ENCODE measurements around the gene C20orf202.

C20orf202 gene

GRCh38 chr20:1202762-1203504 lies at the start of gene C20orf202:
Gene C20orf202 (plus strand): TSS chr20:1203454. CDS start chr20:1203586, 132 bp downstream.
- no peak for DNase-seq

DNA sequence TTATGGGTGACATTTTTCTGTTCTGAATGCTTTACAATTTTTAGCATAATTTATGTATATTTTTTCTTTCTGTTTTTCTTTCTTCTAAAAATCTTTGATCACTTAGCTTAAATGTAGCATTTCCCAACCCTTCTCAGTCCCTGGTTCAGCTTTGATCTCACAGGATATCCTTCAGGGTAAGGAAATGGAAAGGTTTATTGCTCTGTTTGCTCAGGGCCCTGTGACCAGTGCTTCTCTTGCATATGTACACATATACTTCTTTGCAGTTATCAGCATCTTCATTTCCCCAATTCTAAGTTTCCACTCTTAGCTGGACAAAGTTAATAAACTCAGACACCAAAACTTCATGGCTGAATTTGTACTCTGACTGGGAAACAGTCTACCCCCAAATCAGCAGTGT lies 49.0 kb upstream of the C20orf202 start:
- DNase-seq = no peak

DNA sequence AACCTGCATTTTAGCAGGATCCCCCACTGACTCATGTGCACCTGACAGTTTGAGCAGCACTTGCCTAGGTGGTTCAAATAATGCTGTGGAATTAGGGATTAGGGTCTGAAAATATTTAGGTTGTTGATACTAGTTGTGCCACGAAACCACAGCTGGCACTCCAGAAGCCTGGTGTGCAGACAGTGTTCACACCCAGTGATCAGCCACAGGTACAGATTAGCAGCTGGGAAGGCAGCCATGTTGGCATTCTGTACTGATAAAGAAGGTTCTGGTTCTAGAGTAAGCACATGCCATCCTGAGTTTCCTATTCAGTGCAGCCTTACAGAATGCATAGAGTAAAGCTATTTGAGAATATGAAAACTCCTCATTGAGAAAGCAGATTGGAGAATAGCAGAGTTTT lies 48.6 kb upstream of the C20orf202 start:
- DNase-seq = no peak

- no peak for DNase-seq
Observed at GRCh38 chr20:1155342-1155741, 47.9 kb upstream of the C20orf202 start.

GRCh38 chr20:1160496-1160895 lies 42.8 kb upstream of the C20orf202 start:
- DNase-seq = no peak

DNA sequence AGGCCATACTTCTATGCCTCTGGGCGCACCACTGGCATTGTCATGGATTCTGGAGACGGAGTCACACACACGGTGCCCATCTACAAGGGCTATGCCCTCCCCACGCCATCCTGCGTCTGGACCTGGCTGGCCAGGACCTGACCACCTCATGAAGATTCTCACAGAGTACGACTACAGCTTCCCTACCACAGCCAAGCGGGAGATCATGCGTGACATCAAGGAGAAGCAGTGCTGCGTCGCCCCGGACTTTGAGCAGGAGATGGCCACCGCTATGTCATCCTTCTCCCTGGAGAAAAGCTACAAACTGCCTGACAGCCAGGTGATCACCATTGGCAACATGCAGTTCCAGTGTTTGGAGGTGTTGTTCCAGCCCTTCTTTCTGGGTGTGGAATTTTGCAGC lies 42.3 kb upstream of the C20orf202 start:
- no peak for DNase-seq

- DNase-seq = no peak
Observed at GRCh38 chr20:1163105-1163504, 40.1 kb upstream of the C20orf202 start.

DNA sequence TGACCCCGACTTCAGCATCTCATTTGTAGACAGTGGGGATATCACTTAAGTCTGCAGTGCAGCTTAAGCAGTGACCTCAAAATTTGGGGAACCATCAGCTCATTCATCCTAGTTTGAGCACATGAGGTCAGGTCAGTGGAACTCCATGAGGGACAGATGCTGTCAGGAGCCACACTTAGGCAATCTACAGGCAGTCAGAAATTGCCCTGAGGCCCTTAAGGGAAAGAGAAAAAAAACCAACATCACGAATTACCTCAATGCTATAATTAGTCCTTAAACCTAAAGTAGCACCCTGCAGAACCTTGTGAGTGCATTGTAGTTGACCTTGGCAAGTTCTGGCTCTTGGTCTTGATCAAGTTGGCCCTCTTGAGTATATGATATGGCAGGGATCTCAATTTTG lies 39.6 kb upstream of the C20orf202 start:
- DNase-seq = no peak

DNA sequence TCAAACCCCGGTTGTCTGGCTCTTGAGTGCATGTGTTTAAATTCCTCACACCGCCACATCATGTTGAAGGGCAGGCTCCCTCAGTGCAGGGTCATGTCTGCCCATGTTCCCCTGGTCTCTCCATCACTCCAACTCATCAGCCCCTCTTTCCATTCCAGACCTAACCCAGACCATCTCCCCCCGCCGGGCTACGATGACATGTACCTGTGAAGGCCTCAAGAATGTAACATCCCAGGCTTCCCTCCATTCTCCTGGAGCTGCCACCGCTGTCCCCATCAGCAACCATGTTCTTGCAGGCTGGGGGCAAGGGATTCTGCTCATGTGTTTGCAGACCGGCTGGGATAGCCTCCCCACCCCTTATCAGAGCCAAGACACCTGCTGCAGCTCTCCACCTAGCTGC lies 38.4 kb upstream of the C20orf202 start:
- DNase-seq = no peak

- DNase-seq = no peak
Observed at GRCh38 chr20:1165521-1165920, 37.7 kb upstream of the C20orf202 start.

- DNase-seq = no peak
Observed at GRCh38 chr20:1165941-1166340, 37.3 kb upstream of the C20orf202 start.

DNA sequence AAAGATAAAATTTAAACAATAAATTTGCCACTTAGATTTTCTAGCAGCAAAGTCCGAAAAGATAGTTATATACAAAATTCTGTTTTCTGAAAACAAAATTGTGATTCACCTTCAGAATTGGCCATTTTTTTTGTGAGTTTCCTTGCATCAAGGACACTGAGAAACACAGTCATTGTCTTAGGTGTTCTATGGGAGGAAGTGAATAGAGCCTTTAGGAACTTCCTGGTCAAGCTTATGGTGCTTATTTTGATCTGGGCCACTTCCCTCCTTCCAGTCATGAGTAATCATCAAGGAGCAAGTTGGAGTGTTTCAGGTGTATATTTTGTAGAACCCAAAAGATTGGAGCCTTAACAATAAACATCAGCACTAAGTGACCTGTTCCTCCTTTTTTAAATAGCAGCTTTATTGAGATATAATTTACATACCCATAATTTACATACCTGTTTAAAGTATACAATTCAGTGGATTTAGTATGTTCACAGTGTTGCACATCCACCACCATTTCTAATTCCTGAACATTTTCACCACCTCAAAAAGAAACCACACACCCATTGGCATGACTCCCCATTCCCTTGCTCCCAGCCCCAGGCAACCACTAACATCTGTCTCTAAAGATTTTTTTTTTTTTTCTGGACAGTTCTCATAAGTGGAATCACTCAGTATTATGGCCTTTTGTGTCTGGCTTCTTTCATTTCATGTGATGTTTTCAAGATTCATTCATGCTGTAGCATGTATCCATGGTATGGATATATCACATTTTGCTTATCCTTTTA lies 36.1 kb upstream of the C20orf202 start:
- no peak for DNase-seq

- no peak for DNase-seq
Observed at GRCh38 chr20:1169224-1169623, 34.0 kb upstream of the C20orf202 start.

DNA sequence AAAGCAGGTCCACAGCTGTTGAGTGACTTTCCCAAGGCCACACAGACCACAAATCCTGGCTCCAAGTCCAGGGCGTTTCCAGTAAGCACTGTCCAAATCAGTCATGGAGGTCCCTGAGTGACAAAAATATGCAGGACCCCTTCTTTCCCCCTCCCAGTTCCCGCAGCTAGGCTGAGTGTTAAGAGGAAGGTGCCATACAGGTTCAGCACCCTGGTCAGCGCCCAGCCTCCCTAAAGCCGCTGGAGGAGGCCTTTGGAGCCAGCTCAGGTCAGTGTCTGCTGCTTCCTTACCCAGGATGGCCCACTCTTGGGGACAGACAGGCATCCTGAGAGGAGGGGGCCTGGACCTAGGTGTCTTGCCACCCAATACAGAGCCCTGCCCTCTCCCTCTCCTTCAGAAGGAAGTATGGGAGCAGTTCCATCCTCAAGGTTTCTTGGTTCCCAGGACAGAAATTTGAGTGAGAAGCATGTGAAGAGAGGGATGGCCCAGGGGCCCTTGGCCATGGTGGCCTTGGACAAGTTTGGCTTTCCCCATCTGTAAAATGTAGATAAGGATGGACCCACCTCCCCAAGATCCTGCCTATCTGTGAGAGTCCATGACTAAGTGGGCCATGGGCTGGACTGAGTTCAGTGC lies 31.7 kb upstream of the C20orf202 start:
- peak; percentile 65 for DNase-seq

DNA sequence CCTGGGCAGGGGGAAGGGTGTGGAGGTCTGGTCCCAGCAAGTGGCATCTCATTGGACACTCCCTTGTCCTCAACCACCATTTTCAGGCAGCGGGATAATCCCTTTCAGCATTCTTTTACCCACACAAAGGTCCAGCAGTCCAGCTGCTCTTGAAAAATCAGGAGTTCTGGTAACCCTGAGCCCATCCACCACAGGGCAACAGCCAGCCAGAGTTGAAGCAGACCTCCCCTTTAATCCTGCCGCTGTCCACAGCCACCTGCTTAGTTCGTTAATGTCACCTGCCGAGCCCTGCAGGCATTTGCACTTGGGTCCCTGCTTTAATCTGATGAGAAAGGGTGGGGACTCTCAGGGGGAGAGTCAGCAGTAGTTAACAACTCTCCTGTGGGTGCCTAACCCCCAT lies 29.6 kb upstream of the C20orf202 start:
- no peak for DNase-seq

DNA sequence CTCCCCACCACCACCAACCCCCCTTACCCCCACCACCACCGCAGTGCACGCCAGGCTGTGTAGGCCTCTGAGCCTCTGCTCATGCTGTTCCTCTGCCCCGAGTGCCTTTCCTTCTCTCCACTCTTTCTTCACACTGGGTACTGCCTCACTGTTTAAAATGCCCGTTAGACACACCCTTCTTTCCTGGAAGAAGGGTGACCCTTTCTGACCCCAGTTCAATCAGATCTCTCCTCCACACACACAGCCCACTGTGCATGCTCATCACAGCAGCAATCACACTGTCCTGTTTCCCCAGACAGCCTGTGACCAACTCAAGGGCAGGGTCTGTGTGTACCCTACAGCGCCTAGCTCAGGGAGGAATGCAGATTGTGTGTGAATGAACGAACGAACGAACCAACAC lies 28.5 kb upstream of the C20orf202 start:
- DNase-seq = no peak

DNA sequence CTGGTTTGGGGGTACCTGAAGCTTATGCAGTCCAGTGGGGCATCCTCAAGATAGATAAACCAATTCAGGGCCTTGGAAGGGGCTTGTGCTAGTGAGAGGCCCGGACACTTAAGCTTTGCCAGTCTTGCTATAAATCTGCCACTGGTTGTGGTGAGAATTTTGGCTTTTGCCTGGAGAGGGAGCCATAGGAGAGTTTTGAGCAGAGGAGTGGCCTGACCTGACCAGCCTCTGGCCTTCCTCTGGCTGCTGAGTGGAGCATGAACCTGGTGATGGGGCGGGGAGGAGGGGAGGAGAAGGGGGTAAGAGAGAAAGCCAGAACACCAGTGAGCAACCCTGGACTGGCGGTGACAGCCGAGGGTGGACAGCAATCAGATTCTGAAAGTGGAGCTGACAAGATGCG lies 25.6 kb upstream of the C20orf202 start:
- no peak for DNase-seq

DNA sequence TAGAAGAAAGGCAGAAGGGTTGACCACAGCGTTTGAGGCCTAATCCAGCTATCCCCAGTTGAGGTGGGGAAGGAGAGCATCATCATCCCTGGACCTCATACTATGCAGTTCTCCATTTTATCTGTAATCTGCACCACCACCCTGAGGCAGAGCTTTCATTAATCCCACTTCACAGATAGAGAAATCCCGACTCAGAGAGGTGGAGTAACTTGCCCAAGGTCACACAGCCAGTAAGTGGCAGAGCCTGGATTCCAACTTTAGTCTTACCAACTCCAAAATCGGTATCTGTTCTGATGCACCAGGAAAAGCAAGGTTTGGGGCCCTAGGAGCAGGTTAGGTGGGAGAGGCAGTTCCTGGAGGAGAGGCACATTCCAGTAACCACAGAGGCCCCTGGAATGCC lies 25.2 kb upstream of the C20orf202 start:
- no peak for DNase-seq

GRCh38 chr20:1178623-1179022 lies 24.6 kb upstream of the C20orf202 start:
- no peak for DNase-seq

DNA sequence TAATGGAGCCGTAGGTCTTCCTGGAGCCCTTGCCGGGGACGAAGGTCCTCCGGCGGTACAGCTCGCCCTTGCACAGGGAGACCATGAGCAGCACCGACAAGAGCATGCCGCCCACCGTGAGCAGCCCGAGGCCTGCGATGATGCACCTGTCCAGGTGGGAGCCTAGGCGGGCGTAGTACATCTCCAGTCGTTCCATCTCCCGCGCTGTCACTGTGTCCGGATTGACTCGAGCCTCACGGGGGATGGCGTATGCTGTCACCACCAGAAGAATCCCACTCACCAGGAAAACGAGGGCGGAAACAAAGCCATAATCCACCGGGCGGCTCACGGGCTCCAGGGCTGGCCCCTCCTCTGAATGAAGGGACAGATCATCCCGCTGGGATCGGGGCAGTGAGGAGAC lies 22.3 kb upstream of the C20orf202 start:
- no peak for DNase-seq

DNA sequence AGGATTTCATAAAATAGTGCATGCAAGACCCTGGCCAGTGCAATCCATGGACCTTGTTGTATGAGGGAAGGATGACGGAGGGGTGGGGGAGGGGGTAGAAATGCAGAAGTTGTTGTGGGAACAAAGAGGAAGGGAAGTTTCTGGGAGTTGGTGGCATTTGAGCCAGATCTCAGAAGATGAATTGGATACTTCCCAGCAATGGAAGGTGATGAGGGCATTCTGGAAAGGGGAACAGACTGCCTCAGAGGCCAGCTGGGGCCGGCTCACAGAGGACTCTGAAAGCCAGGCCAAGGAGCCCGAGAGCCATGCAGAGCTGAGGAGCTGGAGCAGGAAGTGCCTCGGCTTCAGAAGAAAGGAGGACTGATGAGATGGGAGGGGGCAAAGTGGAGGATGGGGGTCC lies 21.1 kb upstream of the C20orf202 start:
- DNase-seq = no peak

DNA sequence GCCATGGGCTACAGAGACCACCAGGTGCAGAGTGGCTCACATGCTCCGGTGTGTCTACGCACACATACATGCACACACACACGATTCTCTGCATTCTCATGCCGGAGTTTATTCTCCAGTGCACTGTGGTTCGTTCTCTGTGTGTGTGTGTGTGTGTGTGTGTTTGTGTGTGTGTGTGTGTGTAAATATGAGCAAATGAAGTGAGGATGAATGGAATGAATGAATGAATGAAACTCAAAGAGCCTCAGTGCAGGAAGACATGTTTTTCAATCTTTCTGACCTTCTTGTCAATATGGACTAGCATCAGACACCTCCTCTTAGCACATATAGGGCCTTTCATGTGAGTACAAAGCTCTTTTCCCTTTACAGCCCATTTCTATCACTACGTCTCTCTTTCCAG lies 20.1 kb upstream of the C20orf202 start:
- no peak for DNase-seq

DNA sequence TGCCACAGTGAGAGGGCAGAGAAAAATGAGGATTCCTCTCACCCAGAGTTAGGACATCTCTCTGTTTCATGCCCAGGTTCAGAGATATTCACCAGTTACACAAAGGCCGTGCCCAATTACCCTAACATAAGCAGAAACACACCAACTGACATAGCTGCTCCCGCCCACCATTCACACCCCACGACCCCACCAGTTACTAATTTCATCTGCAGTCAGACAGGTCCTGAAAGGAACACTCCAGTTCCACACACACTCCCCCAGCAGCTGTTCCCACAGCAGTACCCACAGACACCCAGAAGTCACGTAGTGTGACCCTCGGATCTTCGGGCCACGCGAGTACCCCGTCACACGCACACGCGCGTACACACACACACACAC lies 19.0 kb upstream of the C20orf202 start:
- DNase-seq = no peak
